ENCODE results near the gene SLC8A2.

Gene SLC8A2

DNA sequence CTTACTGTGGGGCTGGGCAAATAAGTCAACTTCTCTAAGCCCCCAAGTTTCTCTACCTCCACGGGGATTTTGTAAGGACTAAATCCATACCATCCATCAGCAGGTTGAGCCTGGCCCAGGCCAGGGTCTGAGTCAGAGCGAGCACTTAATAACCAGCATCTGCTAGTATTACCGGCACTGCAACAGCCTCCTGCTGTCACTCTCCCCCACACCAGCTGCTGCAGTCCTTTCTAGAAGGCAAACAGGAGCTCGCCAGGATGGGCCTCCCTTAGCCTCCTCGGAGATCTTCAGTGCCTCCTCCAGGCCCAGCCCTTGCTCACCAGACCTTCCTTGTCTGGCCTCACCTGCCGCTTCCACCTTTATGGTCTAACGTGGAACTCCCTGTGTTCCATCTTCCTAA is 40.0 kb upstream of the SLC8A2 start:
- ChIA-PET POLR2A (no interaction called here), CTCF (interaction anchor here (0.7 kb wide), 1 partner anchor 196 kb away, joined by 3 read pairs; no protein-coding TSS in a partner anchor)
- DNase-seq (ENCODE audit: extremely low spot score) = no peak
- TF ChIP-seq LEF1 (IDR thresholded peaks at IDR 0.05; ENCODE audit: borderline replicate concordance) (no peak), FOXA1 (IDR thresholded peaks at IDR 0.05) (no peak), NFRKB (IDR thresholded peaks at IDR 0.05) (no peak), HDGF (IDR thresholded peaks at IDR 0.05; ENCODE audit: borderline replicate concordance) (no peak), ZNF384 (IDR thresholded peaks at IDR 0.05) (no peak), L3MBTL2 (conservative IDR thresholded peaks at IDR 0.05) (no peak), FOXK2 (IDR thresholded peaks at IDR 0.05) (no peak), FOXM1 (IDR thresholded peaks at IDR 0.05; ENCODE audit: borderline replicate concordance) (no peak), TARDBP (IDR thresholded peaks at IDR 0.05) (no peak), BHLHE40 (IDR thresholded peaks at IDR 0.05; ENCODE audit: borderline replicate concordance) (no peak), SP1 (IDR thresholded peaks at IDR 0.05) (no peak), SUZ12 (IDR thresholded peaks at IDR 0.05) (no peak), ARNT (IDR thresholded peaks at IDR 0.05) (no peak), ELF4 (IDR thresholded peaks at IDR 0.05) (no peak)

DNA sequence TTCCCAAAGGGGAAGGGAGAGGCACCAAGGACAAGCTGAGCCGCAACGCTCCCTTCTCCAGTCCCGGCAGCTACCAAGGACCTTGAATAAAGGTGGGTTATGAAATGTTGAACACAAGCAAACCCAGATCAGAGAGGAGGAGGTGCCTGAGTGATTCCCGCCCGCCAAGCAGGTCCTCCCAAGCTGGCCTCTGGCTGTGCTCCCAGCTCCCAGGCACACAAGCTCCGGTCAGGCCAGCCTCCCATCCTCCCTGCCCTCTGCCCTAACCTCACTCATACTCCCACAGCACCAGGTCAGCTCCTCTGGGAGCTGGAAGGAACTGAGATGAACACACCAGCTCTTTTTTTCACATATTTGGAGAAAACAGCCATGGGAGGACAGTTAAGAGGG is 39.4 kb upstream of the SLC8A2 start:
- ChIA-PET POLR2A (no interaction called here), CTCF (interaction anchor here (0.7 kb wide), 1 partner anchor 197 kb away, joined by 3 read pairs; no protein-coding TSS in a partner anchor)
- TF ChIP-seq SUZ12 (IDR thresholded peaks at IDR 0.05) = no peak
- TF ChIP-seq BHLHE40 (IDR thresholded peaks at IDR 0.05; ENCODE audit: borderline replicate concordance) = no peak
- TF ChIP-seq, protein P1, sequence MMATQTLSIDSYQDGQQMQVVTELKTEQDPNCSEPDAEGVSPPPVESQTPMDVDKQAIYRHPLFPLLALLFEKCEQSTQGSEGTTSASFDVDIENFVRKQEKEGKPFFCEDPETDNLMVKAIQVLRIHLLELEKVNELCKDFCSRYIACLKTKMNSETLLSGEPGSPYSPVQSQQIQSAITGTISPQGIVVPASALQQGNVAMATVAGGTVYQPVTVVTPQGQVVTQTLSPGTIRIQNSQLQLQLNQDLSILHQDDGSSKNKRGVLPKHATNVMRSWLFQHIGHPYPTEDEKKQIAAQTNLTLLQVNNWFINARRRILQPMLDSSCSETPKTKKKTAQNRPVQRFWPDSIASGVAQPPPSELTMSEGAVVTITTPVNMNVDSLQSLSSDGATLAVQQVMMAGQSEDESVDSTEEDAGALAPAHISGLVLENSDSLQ (IDR thresholded peaks at IDR 0.05) = no peak
- no peak for TF ChIP-seq FOXA1 (IDR thresholded peaks at IDR 0.05)
- TF ChIP-seq L3MBTL2 (conservative IDR thresholded peaks at IDR 0.05) = no peak
- TF ChIP-seq NFRKB (IDR thresholded peaks at IDR 0.05) = no peak
- no peak for TF ChIP-seq LEF1 (IDR thresholded peaks at IDR 0.05; ENCODE audit: borderline replicate concordance)
- TF ChIP-seq CTBP1 (IDR thresholded peaks at IDR 0.05; ENCODE audit: borderline replicate concordance) = no peak
- no peak for TF ChIP-seq TARDBP (IDR thresholded peaks at IDR 0.05)
- no peak for TF ChIP-seq ELF4 (IDR thresholded peaks at IDR 0.05)
- TF ChIP-seq SP1 (IDR thresholded peaks at IDR 0.05) = no peak
- TF ChIP-seq HDGF (IDR thresholded peaks at IDR 0.05; ENCODE audit: borderline replicate concordance) = no peak
- no peak for TF ChIP-seq FOXK2 (IDR thresholded peaks at IDR 0.05)
- TF ChIP-seq ZNF384 (IDR thresholded peaks at IDR 0.05) = no peak
- TF ChIP-seq FOXM1 (IDR thresholded peaks at IDR 0.05; ENCODE audit: borderline replicate concordance) = no peak
- no peak for DNase-seq (ENCODE audit: extremely low spot score)

DNA sequence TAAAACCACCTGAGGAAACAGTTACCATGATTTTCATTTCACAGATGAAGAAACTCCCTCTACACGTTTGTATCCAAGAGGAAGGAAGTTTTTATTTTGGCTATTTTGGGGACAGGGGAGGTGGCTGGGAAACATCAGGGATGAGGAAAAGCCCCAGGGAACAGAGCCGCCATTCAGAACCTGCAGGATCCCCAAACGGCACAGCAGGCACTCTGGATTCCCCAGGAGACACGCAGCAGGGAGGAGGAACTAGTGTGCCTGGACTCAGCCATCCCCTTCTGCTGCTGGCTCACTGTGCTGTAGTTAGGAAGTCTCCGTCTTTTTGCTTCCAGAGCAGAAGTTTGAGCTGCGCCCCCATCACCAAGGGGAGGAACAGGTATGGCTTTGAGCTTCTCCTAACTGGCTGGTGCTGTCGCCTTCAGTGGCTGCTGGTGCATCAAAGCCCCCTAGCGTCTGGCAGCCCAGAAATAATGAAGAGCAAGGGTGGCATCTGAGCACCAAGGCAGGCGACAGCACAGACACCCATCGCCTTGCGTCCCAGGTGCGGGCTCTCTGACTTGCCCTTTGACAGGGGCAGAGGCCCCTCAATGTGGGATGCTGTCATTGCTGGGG is 38.9 kb upstream of the SLC8A2 start:
- ChIA-PET POLR2A (no interaction called here), CTCF (no interaction called here)
- no peak for DNase-seq (ENCODE audit: extremely low spot score)
- no peak for TF ChIP-seq LEF1 (IDR thresholded peaks at IDR 0.05; ENCODE audit: borderline replicate concordance)
- no peak for TF ChIP-seq L3MBTL2 (conservative IDR thresholded peaks at IDR 0.05)
- TF ChIP-seq FOXM1 (IDR thresholded peaks at IDR 0.05; ENCODE audit: borderline replicate concordance) = no peak
- no peak for TF ChIP-seq ZNF384 (IDR thresholded peaks at IDR 0.05)
- no peak for TF ChIP-seq ARNT (IDR thresholded peaks at IDR 0.05)

DNA sequence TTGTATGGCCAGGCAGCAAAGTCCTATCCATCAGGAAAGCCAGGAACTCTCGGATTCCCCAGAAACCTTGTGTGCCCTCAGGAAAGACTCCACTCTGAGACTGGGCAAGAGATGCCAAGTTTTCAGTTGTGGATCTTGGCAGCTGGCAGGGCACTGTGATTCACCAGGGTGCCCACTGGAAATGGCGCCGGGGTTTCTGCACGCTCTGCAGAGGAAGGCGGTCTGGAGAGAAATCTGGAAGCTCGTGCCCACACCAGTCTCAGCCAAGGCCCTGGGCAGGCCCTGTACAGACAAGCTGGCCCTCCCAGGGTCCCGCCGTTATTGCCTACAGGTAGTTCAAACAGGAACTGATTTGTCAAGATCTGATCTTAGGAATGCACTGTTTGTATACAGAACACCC is 38.3 kb upstream of the SLC8A2 start:
- no peak for DNase-seq (ENCODE audit: extremely low spot score)
- TF ChIP-seq L3MBTL2 (conservative IDR thresholded peaks at IDR 0.05) = no peak
- ChIA-PET CTCF (interaction anchor here (0.6 kb wide), 1 partner anchor 175 kb away, joined by 3 read pairs; no protein-coding TSS in a partner anchor), POLR2A (no interaction called here)

DNA sequence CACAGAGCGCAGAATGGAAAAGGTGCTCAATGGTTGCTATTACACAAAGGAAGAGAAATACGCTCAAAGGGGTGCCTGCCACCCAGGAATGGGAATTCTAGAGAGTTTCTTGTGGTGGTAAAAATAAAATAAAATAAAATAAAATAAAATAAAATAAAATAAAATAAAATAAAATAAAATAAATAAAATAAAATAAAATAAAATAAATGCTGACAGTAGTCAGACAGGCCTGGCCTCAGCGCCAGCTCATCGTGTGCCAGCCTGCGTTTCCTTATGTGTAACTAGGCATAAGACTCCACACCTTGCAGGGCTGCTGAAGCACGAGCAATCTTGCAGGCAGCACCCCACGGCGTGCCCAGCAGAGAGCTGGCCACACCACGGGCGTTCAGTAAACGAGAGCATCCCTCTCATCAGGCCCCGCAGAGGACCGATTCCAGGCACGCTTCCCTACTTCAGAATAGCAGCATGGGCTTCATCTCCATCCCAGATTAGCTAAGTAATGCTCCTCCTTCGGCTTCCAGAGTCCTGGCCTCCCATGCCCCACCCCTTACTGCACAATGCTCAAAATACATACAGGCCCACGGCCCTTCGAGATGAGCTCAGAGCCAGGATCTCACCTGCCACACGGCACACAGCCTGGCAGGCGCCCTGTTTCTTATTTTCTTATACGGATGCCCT is 37.6 kb upstream of the SLC8A2 start:
- no peak for DNase-seq (ENCODE audit: extremely low spot score)
- TF ChIP-seq SUZ12 (IDR thresholded peaks at IDR 0.05) (no peak), FOXM1 (IDR thresholded peaks at IDR 0.05; ENCODE audit: borderline replicate concordance) (no peak), ARNT (IDR thresholded peaks at IDR 0.05) (no peak), HDGF (IDR thresholded peaks at IDR 0.05; ENCODE audit: borderline replicate concordance) (no peak), TARDBP (IDR thresholded peaks at IDR 0.05) (no peak), ZNF384 (IDR thresholded peaks at IDR 0.05) (no peak), FOXK2 (IDR thresholded peaks at IDR 0.05) (no peak), NFRKB (IDR thresholded peaks at IDR 0.05) (no peak), FOXA1 (IDR thresholded peaks at IDR 0.05) (no peak), CTBP1 (IDR thresholded peaks at IDR 0.05; ENCODE audit: borderline replicate concordance) (no peak), L3MBTL2 (conservative IDR thresholded peaks at IDR 0.05) (no peak), ELF4 (IDR thresholded peaks at IDR 0.05) (no peak), SP1 (IDR thresholded peaks at IDR 0.05) (no peak)
- TF ChIP-seq, protein P1 (IDR thresholded peaks at IDR 0.05) = no peak
- ChIA-PET POLR2A (no interaction called here), CTCF (interaction anchor here (0.6 kb wide), 1 partner anchor 175 kb away, joined by 3 read pairs; no protein-coding TSS in a partner anchor)

DNA sequence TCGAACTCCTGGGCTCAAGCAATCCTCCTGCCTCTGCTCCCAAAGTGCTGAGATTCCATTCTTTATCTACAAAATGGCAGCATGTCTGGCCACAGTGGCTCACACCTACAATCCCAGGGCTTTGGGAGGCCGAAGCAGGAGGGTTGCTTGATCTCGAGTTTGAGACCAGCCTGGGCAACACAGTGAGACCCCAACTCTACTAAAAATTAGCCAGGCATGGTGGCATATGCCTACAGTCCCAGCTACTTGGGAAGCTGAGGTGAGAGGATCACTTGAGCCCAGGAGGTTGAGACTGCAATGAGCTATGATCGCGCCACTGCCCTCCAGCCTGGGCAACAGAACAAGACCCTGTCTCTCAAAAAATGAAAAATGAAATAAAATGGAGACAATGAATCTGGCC is 37.0 kb upstream of the SLC8A2 start:
- ChIA-PET POLR2A (no interaction called here), CTCF (no interaction called here)
- no peak for DNase-seq (ENCODE audit: extremely low spot score)
- no peak for TF ChIP-seq ZNF384 (IDR thresholded peaks at IDR 0.05)
- TF ChIP-seq, protein P1 (IDR thresholded peaks at IDR 0.05) = no peak
- no peak for TF ChIP-seq HDGF (IDR thresholded peaks at IDR 0.05; ENCODE audit: borderline replicate concordance)
- no peak for TF ChIP-seq ARNT (IDR thresholded peaks at IDR 0.05)
- no peak for TF ChIP-seq ELF4 (IDR thresholded peaks at IDR 0.05)
- TF ChIP-seq L3MBTL2 (conservative IDR thresholded peaks at IDR 0.05) = no peak
- TF ChIP-seq BHLHE40 (IDR thresholded peaks at IDR 0.05; ENCODE audit: borderline replicate concordance) = no peak
- TF ChIP-seq TARDBP (IDR thresholded peaks at IDR 0.05) = no peak

All from HEK293T (cell line).